Head of caudate nucleus (tissue), 42 donors: ENCODE measurements around the gene UTP18.
A peak's percentile ranks its signal among the peaks of the same experiment; 100 is the strongest.
"Not testable (repeated sequence)": the region's sequence is repeated elsewhere in the genome, so short reads cannot be mapped to it uniquely, and the experiment has no call there.

Experiments
- DNase-seq, 42 donors: peaks; one replicate each; pipeline versions ENCODE4 v3.0.0 to v3.0.0-alpha.2; 2020 to 2021; ENCODE audit warnings: mixed read lengths in 7 of 42
- intact Hi-C: fragments of 100-400 bp; cut with DNase I; formaldehyde crosslinking; loops from one replicate; pipeline ENCODE4 v1.15.0; 2022

Gene UTP18

GRCh38 chr17:51257150-51258081 is 2.9 kb upstream of the UTP18 start:
- no peak for DNase-seq
- intact Hi-C loops = loop anchor here (10.0 kb wide), 1 partner anchor 93 kb away; the partner anchor contains the start of gene NME2

- intact Hi-C loops = loop anchor here (10.0 kb wide), 1 partner anchor 94 kb away; the partner anchor contains the start of gene NME2
- peak in 7 of 42 donors; percentile 4 to 21 (median 7) for DNase-seq
Observed at GRCh38 chr17:51258756-51259563, 1.4 kb upstream of the UTP18 start.

- intact Hi-C loops = loop anchor here (10.0 kb wide), 1 partner anchor 95 kb away; the partner anchor contains the start of gene NME2
- peak; percentile 92 to 100 (median 98) for DNase-seq
Observed at GRCh38 chr17:51259564-51260236, 646 bp upstream of the UTP18 start, which contains the start of gene MBTD1. TSS of gene MBTD1 (minus strand) at chr17:51260049. CDS start at chr17:51225161, 34,888 bp downstream.

- DNase-seq = peak in 23 of 42 donors; percentile 10 to 81 (median 46)
- intact Hi-C loops = no loop called here
Observed at GRCh38 chr17:51261024-51261963, 948 bp downstream of the UTP18 start.

GRCh38 chr17:51263006-51263405 is 2.7 kb downstream of the UTP18 start:
- intact Hi-C loops = no loop called here

GRCh38 chr17:51264466-51264865 is 4.1 kb downstream of the UTP18 start:
- intact Hi-C loops, DNase-seq: not testable (repeated sequence)

More at GRCh38 chr17:51263006-51263405, 2.7 kb downstream of the UTP18 start:
- DNase-seq = no peak

GRCh38 chr17:51269991-51270390 is 9.6 kb downstream of the UTP18 start:
- DNase-seq = no peak
- intact Hi-C loops = no loop called here

GRCh38 chr17:51270636-51271035 is 10.3 kb downstream of the UTP18 start:
- DNase-seq = no peak
- intact Hi-C loops = no loop called here

GRCh38 chr17:51272812-51273211 is 12.5 kb downstream of the UTP18 start:
- intact Hi-C loops = no loop called here
- no peak for DNase-seq

GRCh38 chr17:51275381-51275780 is 15.0 kb downstream of the UTP18 start:
- DNase-seq = no peak
- intact Hi-C loops = no loop called here

- intact Hi-C loops = no loop called here
- no peak for DNase-seq
Observed at GRCh38 chr17:51279183-51279582, 18.8 kb downstream of the UTP18 start.

GRCh38 chr17:51287412-51287811 is 27.1 kb downstream of the UTP18 start:
- intact Hi-C loops = no loop called here
- DNase-seq = peak in 22 of 42 donors; percentile 7 to 80 (median 34)

GRCh38 chr17:51289696-51290111 is 29.4 kb downstream of the UTP18 start:
- no peak for DNase-seq
- intact Hi-C loops = no loop called here

GRCh38 chr17:51294338-51294737 is 34.0 kb downstream of the UTP18 start:
- intact Hi-C loops, DNase-seq: not testable (repeated sequence)

GRCh38 chr17:51298508-51299371 is 38.4 kb downstream of the UTP18 start:
- DNase-seq = peak in 13 of 42 donors; percentile 10 to 66 (median 29)

GRCh38 chr17:51299859-51300258 is 39.5 kb downstream of the UTP18 start:
- intact Hi-C loops = loop anchor here (10.0 kb wide), 1 partner anchor 235 kb away; no protein-coding TSS in a partner anchor
- no peak for DNase-seq

More at GRCh38 chr17:51298508-51299371, 38.4 kb downstream of the UTP18 start:
- intact Hi-C loops = no loop called here

- no peak for DNase-seq
- intact Hi-C loops = loop anchor here (10.0 kb wide), 1 partner anchor 230 kb away; no protein-coding TSS in a partner anchor
Observed at GRCh38 chr17:51305182-51305581, 44.8 kb downstream of the UTP18 start.
